Esophagus squamous epithelium (tissue), 5 donors: ENCODE results near the gene NCOA1. TPM values are rescaled to one million over a fixed set of nuclear protein-coding genes. Genes with fewer than 3 reads are reported as not detected.
"Not testable (repeated sequence)": the region's sequence is repeated elsewhere in the genome, so short reads cannot be mapped to it uniquely, and the experiment has no call there.

ENCODE experiments used
- DNase-seq: peaks from one replicate; lab custom pipeline; 2025; lab: John Stamatoyannopoulos, UW
- H3K27ac ChIP-seq, 4 donors: fragments of 200-600 bp; sonication (generic); one replicate each; pipeline ENCODE4 v1.5.1; 2016 to 2019; ENCODE audit warnings: mild to moderate bottlenecking in 1 of 4
- H3K27me3 ChIP-seq, 4 donors: fragments of 200-600 bp; sonication (generic); 1 replicate in 3 of 4; 2 replicates in 1 of 4; pipeline versions ENCODE4 v1.5.1 to v1.6.0; 2017 to 2021; ENCODE audit warnings: antibody characterized with exemption in 1 of 4
- H3K36me3 ChIP-seq, 3 donors: fragments of 200-600 bp; sonication (generic); one replicate each; pipeline ENCODE4 v1.5.1; 2016 to 2019
- H3K4me1 ChIP-seq, 3 donors: fragments of 200-600 bp; sonication (generic); one replicate each; pipeline ENCODE4 v1.5.1; 2017 to 2019
- H3K4me3 ChIP-seq, 4 donors: fragments of 200-600 bp; sonication (generic); 1 replicate in 3 of 4; 2 replicates in 1 of 4; pipeline ENCODE4 v1.5.1; 2016 to 2019; ENCODE audit warnings: mild to moderate bottlenecking in 2 of 4, moderate library complexity in 1 of 4
- H3K9me3 ChIP-seq, 3 donors: fragments of 200-600 bp; sonication (generic); one replicate each; pipeline ENCODE4 v1.5.1; 2016 to 2019
- CTCF ChIP-seq, 6 experiments: fragments of 450-650 bp in 4 of 6; fragments of 200-600 bp in 2 of 6; sonication (generic) in 2 of 6; IDR thresholded peaks; one replicate each; pipeline ENCODE4 v1.5.1; 2016 to 2019; ENCODE audit warnings: antibody characterized with exemption in 6 of 6, mild to moderate bottlenecking in 4 of 6, moderate library complexity in 4 of 6
- POLR2A ChIP-seq, 4 donors: fragments of 450-650 bp; IDR thresholded peaks; one replicate each; pipeline ENCODE4 v1.6.1; 2017; ENCODE audit warnings: antibody characterized with exemption in 4 of 4, mild to moderate bottlenecking in 4 of 4, moderate library complexity in 3 of 4
- WGBS, 2 donors: methylation state at CpG; one replicate each; pipeline ENCODE4 v1.1.5; 2018; 5-methylcytosine and 5-hydroxymethylcytosine counted together
- intact Hi-C: fragments of 100-400 bp; cut with DNase I; formaldehyde crosslinking; loops from one replicate; pipeline ENCODE4 v1.15.0; 2022
- total RNA-seq, 4 donors: library from RNA; depleted of rRNA; stranded (reverse); fragments of >200 nt; gene quantifications; one replicate each; pipeline ENCODE4 v1.1.0, GENCODE V29; 2016
- donor health status: DM: yes; HTN: yes; CAD: no.

Gene NCOA1
- total RNA-seq, 4 donors from 2014 or later = 21.3 to 45.4 (median 32.9) TPM

GRCh38 chr2:24482251-24482971 lies 8.6 kb upstream of the NCOA1 start:
- Histone ChIP-seq H3K36me3 (no peaks in the 10 kb centered on the region), H3K27me3 (no peaks in the 10 kb centered on the region), H3K4me3 (no peak overlapping the region), H3K9me3 (no peaks in the 10 kb centered on the region), H3K27ac (no peak overlapping the region), H3K4me1 (peaks cover 7 to 20% (median 11%) of the 10 kb centered on the region in 3 donors)
- TF ChIP-seq CTCF (IDR thresholded peaks at IDR 0.05) (no peak), POLR2A (IDR thresholded peaks at IDR 0.05) (no peak)
- intact Hi-C loops = no loop called here
- 34 to 45% methylated on average over 2 to 5 of the region's 5 CpGs for WGBS, 2 donors
- no peak for DNase-seq

GRCh38 chr2:24482972-24483300 lies 8.1 kb upstream of the NCOA1 start:
- H3K4me3 ChIP-seq = no peak overlapping the region
- intact Hi-C loops = no loop called here
- no peaks in the 10 kb centered on the region for H3K27me3 ChIP-seq
- H3K36me3 ChIP-seq = no peaks in the 10 kb centered on the region
- WGBS, 2 donors = 60% methylated on average over 3 of the region's 3 CpGs
- no peaks in the 10 kb centered on the region for H3K9me3 ChIP-seq
- no peak for DNase-seq
- H3K4me1 ChIP-seq = peaks cover 7 to 19% (median 11%) of the 10 kb centered on the region in 3 donors
- H3K27ac ChIP-seq = no peak overlapping the region
- TF ChIP-seq POLR2A (IDR thresholded peaks at IDR 0.05) (no peak), CTCF (IDR thresholded peaks at IDR 0.05) (no peak)

- H3K4me3 ChIP-seq, H3K36me3 ChIP-seq, DNase-seq, H3K27ac ChIP-seq, H3K27me3 ChIP-seq, intact Hi-C loops, H3K9me3 ChIP-seq: not testable (repeated sequence)
- peaks cover 7 to 16% (median 11%) of the 10 kb centered on the region in 3 donors for H3K4me1 ChIP-seq
- 87 to 89% methylated on average over 6 of the region's 6 CpGs for WGBS, 2 donors
These were observed 6.4 kb upstream of the NCOA1 start for GRCh38 chr2:24484677-24485076.

GRCh38 chr2:24485197-24485596 lies 5.9 kb upstream of the NCOA1 start:
- no peak for DNase-seq
- no peak for TF ChIP-seq POLR2A (IDR thresholded peaks at IDR 0.05)
- no peak for TF ChIP-seq CTCF (IDR thresholded peaks at IDR 0.05)
- intact Hi-C loops = no loop called here
- no peak overlapping the region for H3K4me3 ChIP-seq
- H3K9me3 ChIP-seq = no peaks in the 10 kb centered on the region
- H3K27me3 ChIP-seq = no peaks in the 10 kb centered on the region
- no peak overlapping the region for H3K27ac ChIP-seq
- no peaks in the 10 kb centered on the region for H3K36me3 ChIP-seq
- WGBS, 2 donors = 87 to 91% methylated on average over 3 of the region's 3 CpGs
- H3K4me1 ChIP-seq = peaks cover 7 to 21% (median 14%) of the 10 kb centered on the region in 3 donors

- no peak overlapping the region for H3K27ac ChIP-seq
- no peak for DNase-seq
These were observed 4.3 kb upstream of the NCOA1 start for GRCh38 chr2:24486636-24487205.

More at GRCh38 chr2:24486636-24487205, 4.3 kb upstream of the NCOA1 start:
- H3K36me3 ChIP-seq = no peaks in the 10 kb centered on the region
- no peaks in the 10 kb centered on the region for H3K27me3 ChIP-seq
- WGBS, 2 donors = 84 to 89% methylated on average over 3 of the region's 3 CpGs
- intact Hi-C loops = no loop called here
- H3K9me3 ChIP-seq = no peaks in the 10 kb centered on the region
- H3K4me3 ChIP-seq = no peak overlapping the region
- TF ChIP-seq POLR2A (IDR thresholded peaks at IDR 0.05) (no peak), CTCF (IDR thresholded peaks at IDR 0.05) (no peak)
- H3K4me1 ChIP-seq = peaks cover 7 to 25% (median 17%) of the 10 kb centered on the region in 3 donors
